Breast epithelium (tissue), 3 donors: Measurements from ENCODE around the gene PHACTR4.

Experiments used
- CTCF ChIP-seq, 3 donors: fragments of 450-650 bp; IDR thresholded peaks; one replicate each; pipeline ENCODE4 v1.5.1; 2016 to 2017; ENCODE audit warnings: antibody characterized with exemption in 3 of 3, mild to moderate bottlenecking in 3 of 3, moderate library complexity in 3 of 3
- POLR2A ChIP-seq: fragments of 450-650 bp; IDR thresholded peaks from one replicate; pipeline ENCODE4 v1.6.1; 2016; ENCODE audit warnings: antibody characterized with exemption, mild to moderate bottlenecking, moderate library complexity

GRCh38 chr1:28326515-28326914 is 43.0 kb upstream of the PHACTR4 start:
- no peak for TF ChIP-seq CTCF (IDR thresholded peaks at IDR 0.05)
- no peak for TF ChIP-seq POLR2A
